Measurements from ENCODE around the gene MBD4.
"Not testable (repeated sequence)": the region's sequence is repeated elsewhere in the genome, so short reads cannot be mapped to it uniquely, and the experiment has no call there.

Gene MBD4

GRCh38 chr3:129439817-129440617 is at the start of gene MBD4, which contains the start of gene IFT122:
Gene MBD4 (minus strand): TSS chr3:129439948. CDS start chr3:129439833, 115 bp downstream.
Gene IFT122 (plus strand): TSS chr3:129440224. CDS start chr3:129440331, 107 bp downstream.
- in situ Hi-C loops (cut with MboI; ENCODE audit: low pct_unique_long_range_greater_than_20kb, low sequenced_read_pairs) = no loop called here
- peak; percentile 100 for DNase-seq

- DNase-seq; in situ Hi-C loops (cut with MboI; ENCODE audit: low pct_unique_long_range_greater_than_20kb, low sequenced_read_pairs): not testable (repeated sequence)
These were observed 49.5 kb upstream of the MBD4 start for GRCh38 chr3:129489258-129489657.

- in situ Hi-C loops (cut with MboI; ENCODE audit: low pct_unique_long_range_greater_than_20kb, low sequenced_read_pairs); DNase-seq: not testable (repeated sequence)
These were observed 48.2 kb upstream of the MBD4 start for GRCh38 chr3:129487868-129488335.

GRCh38 chr3:129487183-129487867 is 47.6 kb upstream of the MBD4 start:
- DNase-seq = no peak
- in situ Hi-C loops (cut with MboI; ENCODE audit: low pct_unique_long_range_greater_than_20kb, low sequenced_read_pairs) = no loop called here

- in situ Hi-C loops (cut with MboI; ENCODE audit: low pct_unique_long_range_greater_than_20kb, low sequenced_read_pairs) = no loop called here
- no peak for DNase-seq
These were observed 46.9 kb upstream of the MBD4 start for GRCh38 chr3:129486664-129487035.

- DNase-seq = no peak
- in situ Hi-C loops (cut with MboI; ENCODE audit: low pct_unique_long_range_greater_than_20kb, low sequenced_read_pairs) = no loop called here
These were observed 46.2 kb upstream of the MBD4 start for GRCh38 chr3:129485721-129486663.

- DNase-seq; in situ Hi-C loops (cut with MboI; ENCODE audit: low pct_unique_long_range_greater_than_20kb, low sequenced_read_pairs): not testable (repeated sequence)
These were observed 45.4 kb upstream of the MBD4 start for GRCh38 chr3:129485146-129485545.

GRCh38 chr3:129483870-129484269 is 44.1 kb upstream of the MBD4 start:
- DNase-seq = no peak
- in situ Hi-C loops (cut with MboI; ENCODE audit: low pct_unique_long_range_greater_than_20kb, low sequenced_read_pairs) = no loop called here

GRCh38 chr3:129482721-129483120 is 43.0 kb upstream of the MBD4 start:
- in situ Hi-C loops (cut with MboI; ENCODE audit: low pct_unique_long_range_greater_than_20kb, low sequenced_read_pairs) = no loop called here

GRCh38 chr3:129481766-129482332 is 42.1 kb upstream of the MBD4 start:
- DNase-seq = no peak
- in situ Hi-C loops (cut with MboI; ENCODE audit: low pct_unique_long_range_greater_than_20kb, low sequenced_read_pairs) = no loop called here

More at GRCh38 chr3:129482721-129483120, 43.0 kb upstream of the MBD4 start:
- peak; percentile 24 for DNase-seq

- in situ Hi-C loops (cut with MboI; ENCODE audit: low pct_unique_long_range_greater_than_20kb, low sequenced_read_pairs); DNase-seq: not testable (repeated sequence)
These were observed 41.5 kb upstream of the MBD4 start for GRCh38 chr3:129481225-129481765.

GRCh38 chr3:129476586-129476985 is 36.8 kb upstream of the MBD4 start:
- no peak for DNase-seq
- in situ Hi-C loops (cut with MboI; ENCODE audit: low pct_unique_long_range_greater_than_20kb, low sequenced_read_pairs) = no loop called here

GRCh38 chr3:129475863-129476262 is 36.1 kb upstream of the MBD4 start:
- DNase-seq = no peak
- in situ Hi-C loops (cut with MboI; ENCODE audit: low pct_unique_long_range_greater_than_20kb, low sequenced_read_pairs) = no loop called here

- in situ Hi-C loops (cut with MboI; ENCODE audit: low pct_unique_long_range_greater_than_20kb, low sequenced_read_pairs) = no loop called here
- DNase-seq = no peak
These were observed 35.4 kb upstream of the MBD4 start for GRCh38 chr3:129474984-129475804.

- DNase-seq = no peak
- in situ Hi-C loops (cut with MboI; ENCODE audit: low pct_unique_long_range_greater_than_20kb, low sequenced_read_pairs) = no loop called here
These were observed 34.0 kb upstream of the MBD4 start for GRCh38 chr3:129473769-129474152.

- in situ Hi-C loops (cut with MboI; ENCODE audit: low pct_unique_long_range_greater_than_20kb, low sequenced_read_pairs) = no loop called here
- DNase-seq = no peak
These were observed 33.5 kb upstream of the MBD4 start for GRCh38 chr3:129473067-129473768.

- no peak for DNase-seq
- in situ Hi-C loops (cut with MboI; ENCODE audit: low pct_unique_long_range_greater_than_20kb, low sequenced_read_pairs) = no loop called here
These were observed 31.1 kb upstream of the MBD4 start for GRCh38 chr3:129470861-129471260.
